ENCODE measurements around the gene TLE1.
"Not testable (repeated sequence)": the region's sequence is repeated elsewhere in the genome, so short reads cannot be mapped to it uniquely, and the experiment has no call there.

TLE1 gene

DNA sequence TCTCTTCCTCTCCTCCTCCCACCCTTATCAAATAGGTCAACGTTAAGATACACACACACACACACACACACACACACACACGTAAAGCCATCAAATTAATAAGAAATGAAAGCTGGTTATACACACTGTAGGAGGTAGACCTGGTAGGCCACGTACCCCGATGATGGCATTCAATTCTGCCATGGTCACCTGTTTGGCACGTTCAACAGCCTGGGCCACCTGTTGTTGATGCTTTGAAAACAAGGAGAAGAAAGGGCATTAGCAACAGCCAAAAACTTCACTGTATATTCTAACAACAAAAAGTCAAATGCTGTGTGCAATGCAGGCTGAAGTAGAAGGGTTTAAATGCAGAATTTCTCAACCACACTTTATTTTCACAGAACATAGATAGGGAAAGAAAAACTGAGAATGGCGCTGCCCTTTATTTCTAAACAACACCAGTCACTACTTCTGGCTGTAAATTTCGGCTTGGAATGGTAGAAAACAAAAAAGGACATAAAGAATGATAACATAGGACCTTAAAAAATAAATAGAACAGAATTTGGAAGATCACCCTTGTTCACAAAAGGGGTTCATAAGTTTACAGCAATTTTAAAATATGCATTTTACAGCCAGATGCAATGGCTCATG is 37.2 kb downstream of the TLE1 start:
- DNase-seq: no peak

- DNase-seq: no peak
These were observed 38.5 kb downstream of the TLE1 start for GRCh38 chr9:81650586-81651515.

DNA sequence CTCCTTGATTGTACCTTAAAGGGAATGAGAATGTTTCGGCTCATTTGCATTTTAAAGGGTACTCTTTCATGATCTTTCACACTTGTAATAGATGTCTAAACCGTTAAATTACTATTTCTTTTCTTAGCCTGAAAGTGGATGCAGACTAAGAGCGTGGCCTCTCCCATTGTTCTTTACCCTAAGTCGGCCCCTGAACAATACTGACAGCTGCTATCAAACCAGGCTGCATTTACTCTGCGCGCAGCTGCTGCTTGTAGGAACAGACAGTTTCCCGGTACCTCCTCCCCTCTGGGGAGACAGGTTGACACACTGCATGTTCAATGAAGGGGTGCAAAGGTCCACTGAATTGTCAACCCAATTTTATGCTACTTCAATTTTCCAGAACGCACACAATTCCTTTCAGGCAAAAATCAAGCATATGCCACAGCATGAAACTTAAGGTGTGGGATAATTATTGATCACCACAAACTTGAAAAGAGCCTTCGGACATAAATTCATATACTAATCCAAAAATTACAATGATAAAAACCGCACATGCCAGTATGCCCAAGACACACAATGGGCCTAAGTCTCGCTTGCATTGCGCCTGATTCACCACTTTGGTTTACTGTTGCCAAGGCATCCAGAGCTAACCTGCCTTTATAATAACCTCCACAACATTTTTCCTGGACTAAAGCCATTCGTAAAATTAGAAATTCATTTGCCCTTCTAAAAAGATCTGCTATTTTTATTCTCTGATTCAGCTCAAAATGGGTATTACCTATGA is 39.7 kb downstream of the TLE1 start:
- no peak for DNase-seq

GRCh38 chr9:81648891-81649290 is 40.5 kb downstream of the TLE1 start:
- DNase-seq: no peak

DNA sequence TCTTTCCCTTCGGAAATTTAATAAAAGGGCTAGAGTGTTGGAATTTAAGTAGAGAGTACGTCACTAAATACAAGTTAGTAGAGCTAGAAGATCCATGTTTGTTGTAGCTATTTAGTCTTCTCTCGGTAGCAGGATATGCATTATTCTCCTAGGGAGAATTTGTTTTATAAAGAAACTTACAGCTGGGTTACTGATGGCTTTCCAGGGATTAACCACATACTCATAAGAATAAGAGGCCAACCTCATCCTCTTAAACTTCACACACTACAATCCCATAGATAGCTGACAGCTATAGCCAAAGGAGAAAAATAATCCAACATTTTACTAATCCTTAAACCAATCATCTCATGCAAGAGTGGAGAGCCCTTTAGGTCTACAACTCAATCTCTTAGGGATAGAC is 43.0 kb downstream of the TLE1 start:
- DNase-seq: no peak

DNA sequence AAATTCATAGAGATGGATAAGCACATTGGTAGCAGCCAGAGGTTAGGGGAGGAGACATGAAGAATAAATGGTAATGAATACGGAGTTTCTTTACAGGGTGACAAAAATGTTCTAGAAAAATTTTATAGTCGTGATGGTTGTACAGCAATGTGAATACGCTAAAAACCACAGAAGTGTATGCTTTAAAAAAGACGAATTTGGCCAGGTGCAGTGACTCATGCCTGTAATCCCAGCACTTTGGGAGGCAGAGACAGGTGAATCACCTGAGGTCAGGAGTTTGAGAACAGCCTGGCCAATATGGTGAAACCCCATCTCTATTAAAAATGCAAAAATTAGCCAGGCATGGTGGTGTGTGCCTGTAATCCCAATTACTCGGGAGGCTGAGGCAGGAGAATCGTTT is 44.8 kb downstream of the TLE1 start:
- not testable (repeated sequence) for DNase-seq

GRCh38 chr9:81637276-81637675 is 52.1 kb downstream of the TLE1 start:
- no peak for DNase-seq

- DNase-seq: no peak
These were observed 53.1 kb downstream of the TLE1 start for GRCh38 chr9:81636255-81636599.

GRCh38 chr9:81635521-81636254 is 53.7 kb downstream of the TLE1 start:
- no peak for DNase-seq

DNA sequence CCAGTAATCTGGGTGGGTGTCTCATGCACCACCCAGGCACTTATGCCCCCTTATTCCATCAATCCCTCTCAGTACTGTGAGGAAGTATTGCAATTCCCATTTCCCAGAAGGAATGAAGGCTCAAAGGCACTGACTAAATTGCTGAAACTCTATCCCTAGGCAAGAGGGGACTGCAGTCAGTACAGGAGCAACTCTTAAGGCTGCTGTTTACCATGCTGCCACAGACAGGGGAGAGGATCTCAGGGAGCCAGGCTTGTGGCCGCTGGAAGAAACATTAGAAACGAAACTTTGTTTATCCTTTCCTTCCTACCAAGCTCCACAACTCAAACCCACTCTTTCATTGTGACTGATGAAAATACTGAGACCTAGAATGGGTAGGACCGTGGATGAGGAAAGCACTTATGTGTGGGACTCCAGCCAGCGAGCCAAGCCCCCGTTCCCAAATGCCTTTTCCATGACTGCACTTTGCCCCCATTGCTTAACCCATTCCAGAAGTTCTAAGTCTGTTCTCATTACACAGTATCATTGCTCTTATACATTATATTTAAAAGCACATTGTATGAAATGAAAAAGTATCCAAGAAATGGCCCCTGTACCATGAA is 54.3 kb downstream of the TLE1 start:
- no peak for DNase-seq

- no peak for DNase-seq
These were observed 55.1 kb downstream of the TLE1 start for GRCh38 chr9:81633952-81634854.

- no peak for DNase-seq
These were observed 56.7 kb downstream of the TLE1 start for GRCh38 chr9:81632599-81632998.

DNA sequence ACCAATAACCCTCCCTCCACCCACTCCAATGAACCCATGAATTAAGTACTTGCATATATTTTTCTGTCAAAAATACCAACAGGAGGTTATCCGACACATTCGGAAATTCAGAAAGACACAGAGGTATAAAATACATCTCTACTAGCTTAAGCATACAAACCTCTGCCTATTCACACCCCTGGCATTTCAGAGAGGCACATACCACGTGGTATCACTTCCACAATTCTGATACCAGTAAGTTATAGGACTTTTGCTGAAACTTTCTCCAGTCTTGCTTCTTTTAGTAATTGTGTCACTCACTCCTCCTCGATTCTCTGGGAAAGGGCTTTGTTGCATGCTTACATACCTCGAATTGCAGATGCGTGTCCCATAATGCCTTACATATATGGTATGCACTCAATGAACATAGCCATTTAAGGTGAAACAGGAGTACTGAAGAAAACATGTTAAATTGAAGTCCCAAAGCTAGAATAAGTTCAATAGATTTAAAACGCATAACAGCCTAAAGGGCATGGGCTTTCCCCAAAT is 58.1 kb downstream of the TLE1 start:
- DNase-seq: no peak

DNA sequence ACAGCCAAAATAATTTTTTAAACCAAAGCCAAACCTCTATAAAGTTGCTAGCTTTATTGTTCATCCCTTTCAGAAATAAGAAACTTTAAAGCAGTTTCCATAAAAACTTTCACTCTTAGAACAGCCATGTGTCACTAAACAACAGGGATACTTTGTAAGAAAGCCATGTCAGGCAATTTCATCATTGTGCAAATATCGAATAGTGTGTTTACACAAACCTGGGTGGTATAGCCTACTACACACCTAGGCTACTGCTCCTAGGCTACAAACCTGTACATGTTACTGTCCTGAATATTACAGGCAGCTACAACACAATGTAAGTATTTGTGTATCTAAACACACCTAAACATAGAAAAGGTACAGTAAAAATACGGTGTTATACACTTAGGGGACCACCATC is 59.9 kb downstream of the TLE1 start:
- DNase-seq: no peak

GRCh38 chr9:81628897-81629296 is 60.5 kb downstream of the TLE1 start:
- no peak for DNase-seq

GRCh38 chr9:81627481-81627880 is 61.9 kb downstream of the TLE1 start:
- DNase-seq: no peak

DNA sequence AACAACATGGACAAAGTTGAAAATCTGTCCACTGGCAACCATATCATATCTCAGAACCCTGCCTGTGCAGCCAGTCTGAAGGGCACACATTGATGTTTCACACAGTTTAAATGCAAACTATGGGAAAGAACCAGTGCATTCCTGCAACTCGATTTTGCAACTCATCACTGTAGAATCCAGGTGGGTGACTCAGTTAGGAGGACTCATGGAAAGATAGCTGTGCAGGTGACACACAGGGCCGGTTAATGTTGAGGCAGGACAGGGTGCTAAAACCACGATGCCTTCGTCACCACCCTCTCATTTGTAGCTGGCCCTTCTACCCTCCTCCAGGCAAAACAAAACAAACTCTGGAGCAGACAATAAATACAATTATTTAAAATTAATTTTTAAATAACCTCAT is 62.8 kb downstream of the TLE1 start:
- no peak for DNase-seq

DNA sequence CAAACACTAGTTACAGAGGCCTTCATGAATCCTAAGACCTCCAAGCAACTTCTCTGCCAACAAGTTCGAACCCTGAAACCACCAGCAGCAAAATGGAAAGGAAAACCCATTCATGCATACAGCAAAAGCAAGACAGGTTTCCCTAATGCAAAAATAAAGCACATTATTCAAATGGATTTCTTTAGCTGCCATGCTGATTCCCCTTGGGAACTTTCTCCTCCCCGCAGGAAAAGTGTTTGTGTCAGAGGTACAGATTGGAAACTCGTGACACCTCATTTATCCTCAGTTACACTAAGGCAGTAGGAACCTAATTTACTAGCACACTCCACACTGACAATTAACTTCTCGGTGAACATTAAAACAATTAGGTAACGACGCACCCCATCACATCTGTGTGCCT is 63.4 kb downstream of the TLE1 start:
- no peak for DNase-seq

- DNase-seq: no peak
These were observed 65.6 kb downstream of the TLE1 start for GRCh38 chr9:81623778-81624177.

DNA sequence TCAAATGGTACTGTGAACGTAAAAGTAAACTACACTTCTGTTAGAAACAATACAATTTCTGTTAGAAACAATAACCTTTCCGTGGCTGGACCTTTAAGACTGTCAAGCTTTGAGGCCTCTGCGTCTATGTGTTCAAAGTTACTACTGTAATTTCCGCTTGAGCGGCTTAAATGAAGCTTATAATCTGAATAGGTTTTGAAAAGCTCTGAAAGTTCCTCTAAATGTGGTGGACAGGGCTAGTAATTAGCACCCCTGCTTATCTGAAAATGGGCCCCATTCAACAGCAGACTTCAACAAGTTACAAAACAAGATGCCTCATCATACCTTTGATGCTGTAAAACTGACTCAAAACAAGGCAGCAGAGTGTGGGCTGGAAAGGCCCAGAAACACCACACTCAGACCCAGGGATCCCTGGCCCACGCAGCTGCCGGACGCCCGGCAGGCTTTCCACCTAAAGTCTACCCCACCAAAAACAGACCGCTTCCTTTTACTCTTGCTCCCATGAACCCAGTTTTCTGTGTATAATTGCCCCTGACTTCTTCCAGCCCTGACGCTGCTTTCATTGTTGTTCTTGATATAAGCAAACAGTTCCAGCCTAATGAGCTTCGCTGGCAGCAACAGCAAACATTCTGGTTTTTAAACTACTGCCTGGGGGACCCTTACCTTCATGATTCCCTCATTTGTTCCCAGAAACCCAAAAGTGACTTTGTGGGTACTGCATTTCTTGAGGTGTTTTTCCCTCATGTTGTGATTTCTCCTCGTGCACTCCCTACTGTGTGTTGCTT is 66.7 kb downstream of the TLE1 start:
- DNase-seq: no peak

Data from RPMI8226 (cell line).